CD4-positive, alpha-beta T cell treated with Interleukin-17A for 1 hour (primary cell): Measurements from ENCODE around the gene LSM14B.

Experiments
- DNase-seq: peaks from one replicate; pipeline ENCODE4 v3.0.0-alpha.2; 2020

The LSM14B gene

GRCh38 chr20:62133051-62133845 lies 11.0 kb downstream of the LSM14B start:
- DNase-seq = no peak

GRCh38 chr20:62133864-62134263 lies 11.6 kb downstream of the LSM14B start:
- no peak for DNase-seq

GRCh38 chr20:62134735-62135231 lies 12.5 kb downstream of the LSM14B start:
- no peak for DNase-seq

- no peak for DNase-seq
Measured at GRCh38 chr20:62135573-62136266, 13.4 kb downstream of the LSM14B start.

- DNase-seq = peak; percentile 80
Measured at GRCh38 chr20:62136283-62137091, 14.2 kb downstream of the LSM14B start.

GRCh38 chr20:62137092-62137384 lies 14.8 kb downstream of the LSM14B start:
- no peak for DNase-seq

GRCh38 chr20:62137478-62138203 lies 15.4 kb downstream of the LSM14B start:
- no peak for DNase-seq

GRCh38 chr20:62138204-62138543 lies 15.9 kb downstream of the LSM14B start:
- no peak for DNase-seq

GRCh38 chr20:62138912-62139311 lies 16.6 kb downstream of the LSM14B start:
- no peak for DNase-seq

GRCh38 chr20:62139636-62140035 lies 17.4 kb downstream of the LSM14B start:
- no peak for DNase-seq

GRCh38 chr20:62141043-62141396 lies 18.7 kb downstream of the LSM14B start:
- no peak for DNase-seq

- peak; percentile 37 for DNase-seq
Measured at GRCh38 chr20:62141397-62142251, 19.3 kb downstream of the LSM14B start.

GRCh38 chr20:62142252-62143080 lies 20.2 kb downstream of the LSM14B start:
- DNase-seq = no peak

GRCh38 chr20:62143081-62143956 lies 21.0 kb downstream of the LSM14B start, which contains the start of the genes PSMA7 and SS18L1:
Gene PSMA7 (minus strand): TSS chr20:62143394. CDS start chr20:62143303, 91 bp downstream.
Gene SS18L1 (plus strand): TSS chr20:62143769. CDS start chr20:62143821, 52 bp downstream.
- peak; percentile 86 for DNase-seq

- DNase-seq = peak; percentile 51
Measured at GRCh38 chr20:62143957-62144825, 21.9 kb downstream of the LSM14B start.

- DNase-seq = no peak
Measured at GRCh38 chr20:62145688-62146018, 23.4 kb downstream of the LSM14B start.

- no peak for DNase-seq
Measured at GRCh38 chr20:62146019-62146755, 23.9 kb downstream of the LSM14B start.

GRCh38 chr20:62147125-62147524 lies 24.9 kb downstream of the LSM14B start:
- no peak for DNase-seq
